H9 (cell line): Measurements from ENCODE around the gene HOXC12. TPM values are rescaled to one million over a fixed set of nuclear protein-coding genes. Genes with fewer than 3 reads are reported as not detected.

Source experiments
- DNase-seq: peaks from one replicate; pipeline ENCODE4 v3.0.0-alpha.2; 2017
- H2AFZ ChIP-seq: one replicate; pipeline ENCODE4 v1.6.1; 2013; ENCODE audit warnings: mild to moderate bottlenecking, low read length, control low read depth, moderate library complexity
- H2AK5ac ChIP-seq: 2 replicates; pipeline ENCODE4 v1.6.1; 2013; ENCODE audit warnings: low read length, control low read depth, mixed read lengths; ENCODE audit not compliant: insufficient read length
- H2BK120ac ChIP-seq: one replicate; pipeline ENCODE4 v1.6.1; 2013; ENCODE audit warnings: low read depth, mild to moderate bottlenecking, low read length, control low read depth, inconsistent platforms; ENCODE audit not compliant: poor library complexity, severe bottlenecking
- H2BK12ac ChIP-seq: 2 replicates; pipeline ENCODE4 v1.6.1; 2013; ENCODE audit warnings: low read length, control low read depth, mixed read lengths, low read depth; ENCODE audit not compliant: insufficient read length
- H2BK15ac ChIP-seq: 2 replicates; pipeline ENCODE4 v1.6.1; 2013; ENCODE audit warnings: low read depth, low read length, control low read depth
- H2BK20ac ChIP-seq: one replicate; pipeline ENCODE4 v1.6.1; 2013; ENCODE audit warnings: low read depth, mild to moderate bottlenecking, low read length, control low read depth, inconsistent platforms; ENCODE audit not compliant: poor library complexity, severe bottlenecking
- H2BK5ac ChIP-seq: 2 replicates; pipeline ENCODE4 v1.6.1; 2013; ENCODE audit warnings: low read length, control low read depth, mixed read lengths; ENCODE audit not compliant: insufficient read length
- H3K14ac ChIP-seq: 2 replicates; pipeline ENCODE4 v1.6.1; 2013; ENCODE audit warnings: low read length, control low read depth; ENCODE audit not compliant: insufficient read depth
- H3K18ac ChIP-seq: 2 replicates; pipeline ENCODE4 v1.6.1; 2013; ENCODE audit warnings: low read depth, mild to moderate bottlenecking, mixed read lengths, low read length, control low read depth; ENCODE audit not compliant: insufficient read length
- H3K23ac ChIP-seq: 2 replicates; pipeline ENCODE4 v1.6.1; 2013; ENCODE audit warnings: low read length, control low read depth, mixed read lengths, low read depth; ENCODE audit not compliant: insufficient read length
- H3K23me2 ChIP-seq: 2 replicates; pipeline ENCODE4 v1.6.1; 2013; ENCODE audit warnings: low read depth, mild to moderate bottlenecking, mixed read lengths, low read length, control low read depth; ENCODE audit not compliant: insufficient read length, poor library complexity, severe bottlenecking
- H3K27ac ChIP-seq: 2 replicates; pipeline ENCODE4 v1.5.1; 2013; ENCODE audit warnings: low read length, control low read depth, mixed read lengths, low read depth; ENCODE audit not compliant: insufficient read length
- H3K27me3 ChIP-seq: 2 replicates; pipeline ENCODE4 v1.6.1; 2013; ENCODE audit warnings: low read length, control low read depth, inconsistent platforms; ENCODE audit not compliant: insufficient read depth
- H3K4ac ChIP-seq: 2 replicates; pipeline ENCODE4 v1.6.1; 2013; ENCODE audit warnings: low read depth, mild to moderate bottlenecking, control low read depth, inconsistent platforms, low read length, moderate library complexity
- H3K4me1 ChIP-seq: 2 replicates; pipeline ENCODE4 v1.6.1; 2013; ENCODE audit warnings: low read length, control low read depth, inconsistent platforms; ENCODE audit not compliant: insufficient read depth
- H3K4me2 ChIP-seq: 2 replicates; pipeline ENCODE4 v1.6.1; 2013; ENCODE audit warnings: low read length, control low read depth, mixed read lengths; ENCODE audit not compliant: insufficient read length, insufficient read depth
- H3K56ac ChIP-seq: 2 replicates; pipeline ENCODE4 v1.6.1; 2013; ENCODE audit warnings: low read depth, mild to moderate bottlenecking, mixed read lengths, low read length, control low read depth; ENCODE audit not compliant: insufficient read length
- H3K79me1 ChIP-seq: 2 replicates; pipeline ENCODE4 v1.6.1; 2013; ENCODE audit warnings: low read depth, mild to moderate bottlenecking, moderate library complexity, low read length, control low read depth, inconsistent platforms; ENCODE audit not compliant: insufficient read depth, poor library complexity, severe bottlenecking
- H3K79me2 ChIP-seq: 2 replicates; pipeline ENCODE4 v1.6.1; 2013; ENCODE audit warnings: low read length, control low read depth, inconsistent platforms; ENCODE audit not compliant: insufficient read depth
- H3K9ac ChIP-seq: 2 replicates; pipeline ENCODE4 v1.6.1; 2013; ENCODE audit warnings: low read length, control low read depth, mixed read lengths; ENCODE audit not compliant: insufficient read length; ENCODE audit errors: extremely low read depth
- H3K9me3 ChIP-seq: one replicate; pipeline ENCODE4 v1.6.1; 2013; ENCODE audit warnings: low read depth, low read length, inconsistent platforms; ENCODE audit not compliant: control insufficient read depth
- H3T11ph ChIP-seq: one replicate; pipeline ENCODE4 v1.6.1; 2013; ENCODE audit warnings: mild to moderate bottlenecking, low read length, control low read depth, inconsistent platforms
- H4K20me1 ChIP-seq: one replicate; pipeline ENCODE4 v1.6.1; 2013; ENCODE audit not compliant: control insufficient read depth, insufficient read length, insufficient read depth
- H4K5ac ChIP-seq: 2 replicates; pipeline ENCODE4 v1.6.1; 2013; ENCODE audit warnings: low read depth, mild to moderate bottlenecking, mixed read lengths, low read length, control low read depth; ENCODE audit not compliant: insufficient read length
- H4K8ac ChIP-seq: replicated peaks from 2 replicates; pipeline ENCODE4 v1.6.1; 2013; ENCODE audit warnings: low read length, control low read depth, mixed read lengths, low read depth; ENCODE audit not compliant: insufficient read length
- H4K91ac ChIP-seq: 2 replicates; pipeline ENCODE4 v1.6.1; 2013; ENCODE audit warnings: low read depth, mild to moderate bottlenecking, moderate library complexity, mixed read lengths, low read length, control low read depth; ENCODE audit not compliant: insufficient read length
- H3K27ac Mint-ChIP-seq, 3 experiments: 2 replicates in 2 of 3; 3 replicates in 1 of 3; pipeline ENCODE4 v1.8.0; 2020 to 2021; ENCODE audit warnings: mixed read lengths in 3 of 3, mild to moderate bottlenecking in 1 of 3, moderate library complexity in 1 of 3
- H3K27me3 Mint-ChIP-seq: 2 replicates; pipeline ENCODE4 v1.8.0; 2021; ENCODE audit warnings: low read depth, mild to moderate bottlenecking, moderate library complexity, mixed read lengths
- H3K36me3 Mint-ChIP-seq, 3 experiments: 2 replicates in 2 of 3; 3 replicates in 1 of 3; pipeline ENCODE4 v1.8.0; 2020 to 2021; ENCODE audit warnings: low read depth in 3 of 3, mixed read lengths in 3 of 3; ENCODE audit not compliant: insufficient read depth in 1 of 3
- H3K4me1 Mint-ChIP-seq, 2 experiments: 2 replicates each; pipeline ENCODE4 v1.8.0; 2020; ENCODE audit warnings: mixed read lengths in 2 of 2
- H3K4me3 Mint-ChIP-seq, 2 experiments: 2 replicates in 1 of 2; 3 replicates in 1 of 2; pipeline ENCODE4 v1.8.0; 2020 to 2021; ENCODE audit warnings: mild to moderate bottlenecking in 2 of 2, mixed read lengths in 2 of 2, moderate library complexity in 1 of 2
- H3K9me3 Mint-ChIP-seq, 2 experiments: 2 replicates in 1 of 2; 3 replicates in 1 of 2; pipeline ENCODE4 v1.8.0; 2020; ENCODE audit warnings: mild to moderate bottlenecking in 2 of 2, mixed read lengths in 2 of 2, moderate library complexity in 1 of 2
- CTCF ChIP-seq: fragments of 200-600 bp; sonication (generic); conservative IDR thresholded peaks from 3 replicates; pipeline ENCODE4 v1.8.0; 2021; ENCODE audit warnings: antibody characterized with exemption, mild to moderate bottlenecking
- whole genome bisulfite sequencing: extraction: QIAGEN DNeasy Blood & Tissue Kit; methylation state at CpG from one replicate; pipeline ENCODE4 v1.1.7; 2013; ENCODE audit warnings: missing lambda C conversion rate, low lambda C conversion rate, mixed read lengths; ENCODE audit not compliant: insufficient read length; ENCODE audit errors: extremely low coverage; 5-methylcytosine and 5-hydroxymethylcytosine counted together
- total RNA-seq: library from RNA; stranded (reverse); gene quantifications from 2 replicates; pipeline ENCODE4 v1.2.1, GENCODE V29; 2021

The HOXC12 gene
- total RNA-seq, 1 experiment from 2014 or later, result not detected

DNA sequence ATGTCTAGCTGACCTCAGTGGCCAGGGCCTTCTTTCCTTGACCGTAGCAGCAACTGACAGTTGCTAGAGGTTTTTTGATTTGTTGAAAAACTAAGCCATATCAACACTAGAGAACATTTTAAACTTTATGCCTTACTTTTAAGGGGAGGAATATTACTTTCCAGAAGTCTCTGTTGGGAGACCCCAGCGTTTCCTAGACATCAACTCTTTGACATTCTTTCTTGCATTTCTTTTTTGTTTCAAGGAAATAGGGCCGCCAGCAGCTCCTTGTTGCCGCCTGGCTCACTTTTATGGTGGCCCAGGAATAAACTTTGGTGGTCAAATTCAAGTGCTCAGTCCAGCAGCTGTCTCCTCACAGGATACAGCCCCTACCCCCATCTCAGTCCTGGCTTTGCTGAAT is 15.7 kb downstream of the HOXC12 start:
- Mint-ChIP-seq H3K27me3 (peaks cover 100% of the 10 kb centered on the region), H3K9me3 (peaks cover 4 to 12% of the 10 kb centered on the region in 2 experiments; a peak in 3 of 5 replicates), H3K36me3 (peaks cover 0 to 7% (median 1%) of the 10 kb centered on the region in 3 experiments; a peak in 2 of 7 replicates), H3K27ac (no peak overlapping the region), H3K4me3 (no peak overlapping the region), H3K4me1 (peaks cover 17 to 23% of the 10 kb centered on the region in 2 experiments)
- no peak overlapping the region for H3K4ac ChIP-seq
- H2BK5ac ChIP-seq, result no peak overlapping the region
- no peak overlapping the region for H3K18ac ChIP-seq
- H3T11ph ChIP-seq, result no peak overlapping the region
- no peak overlapping the region for H3K27ac ChIP-seq
- no peak overlapping the region for H4K8ac ChIP-seq
- H3K23me2 ChIP-seq, result no peaks in the 10 kb centered on the region
- no peak overlapping the region for H2BK20ac ChIP-seq
- no peak overlapping the region for H3K9ac ChIP-seq
- no peak overlapping the region for H2BK120ac ChIP-seq
- H2BK12ac ChIP-seq, result no peak overlapping the region
- no peak overlapping the region for H3K4me2 ChIP-seq
- H3K9me3 ChIP-seq, result no peaks in the 10 kb centered on the region
- TF ChIP-seq CTCF, result no peak
- H3K27me3 ChIP-seq, result peaks cover 95% of the 10 kb centered on the region
- no peak overlapping the region for H2BK15ac ChIP-seq
- no peaks in the 10 kb centered on the region for H3K79me1 ChIP-seq
- H4K5ac ChIP-seq, result no peak overlapping the region
- no peaks in the 10 kb centered on the region for H3K79me2 ChIP-seq
- no peak overlapping the region for H3K14ac ChIP-seq
- H3K56ac ChIP-seq, result no peak overlapping the region
- no peaks in the 10 kb centered on the region for H3K4me1 ChIP-seq
- H4K91ac ChIP-seq, result no peak overlapping the region
- H4K20me1 ChIP-seq, result no peaks in the 10 kb centered on the region
- H2AK5ac ChIP-seq, result no peak overlapping the region
- WGBS, result no CpG with 5 or more reads among the region's 4 CpGs
- H2AFZ ChIP-seq, result no peak overlapping the region
- no peak for DNase-seq
- no peak overlapping the region for H3K23ac ChIP-seq
